ENCODE results near the gene HPF1.

HPF1 gene

GRCh38 chr4:169730564-169730963 lies 27.2 kb downstream of the HPF1 start:
- no peak for DNase-seq

- DNase-seq = no peak
Observed at GRCh38 chr4:169727616-169728015, 30.1 kb downstream of the HPF1 start.

- DNase-seq = no peak
Observed at GRCh38 chr4:169724260-169724659, 33.5 kb downstream of the HPF1 start.

DNA sequence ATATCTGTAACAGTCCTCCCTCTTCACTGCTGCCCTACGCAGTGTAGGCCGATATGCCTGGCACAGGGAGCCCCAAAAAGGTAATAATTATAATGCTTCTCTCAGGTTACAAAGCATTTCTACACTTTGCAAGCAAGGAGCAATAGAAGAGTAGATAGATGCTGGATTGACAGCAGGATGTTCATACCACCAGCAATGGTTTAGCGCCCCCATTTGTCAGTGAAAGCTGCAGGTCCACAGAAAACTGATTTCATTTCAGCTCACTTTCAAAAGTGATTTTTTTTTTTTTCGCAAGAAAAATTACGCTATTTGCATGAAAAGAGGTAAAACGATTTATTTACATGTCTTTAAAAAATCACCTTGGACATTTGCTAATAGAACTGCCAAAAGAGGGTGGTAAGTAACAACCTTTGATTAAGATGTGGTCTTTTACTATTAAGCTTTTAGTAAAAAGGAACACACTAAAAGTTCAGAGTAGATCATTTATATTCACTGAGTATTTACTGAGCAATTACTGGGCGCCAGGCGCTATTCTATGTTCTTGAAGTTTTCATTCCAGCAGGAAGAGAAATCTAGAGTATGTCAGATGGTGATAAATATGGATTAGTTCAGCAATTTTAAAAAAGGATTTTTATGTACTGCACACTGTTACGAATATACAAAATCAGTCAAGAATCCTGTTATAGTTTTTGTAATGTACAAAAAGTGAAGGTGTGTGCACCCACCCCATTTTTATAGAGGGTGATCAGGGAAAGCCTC lies 34.4 kb downstream of the HPF1 start:
- DNase-seq = no peak

DNA sequence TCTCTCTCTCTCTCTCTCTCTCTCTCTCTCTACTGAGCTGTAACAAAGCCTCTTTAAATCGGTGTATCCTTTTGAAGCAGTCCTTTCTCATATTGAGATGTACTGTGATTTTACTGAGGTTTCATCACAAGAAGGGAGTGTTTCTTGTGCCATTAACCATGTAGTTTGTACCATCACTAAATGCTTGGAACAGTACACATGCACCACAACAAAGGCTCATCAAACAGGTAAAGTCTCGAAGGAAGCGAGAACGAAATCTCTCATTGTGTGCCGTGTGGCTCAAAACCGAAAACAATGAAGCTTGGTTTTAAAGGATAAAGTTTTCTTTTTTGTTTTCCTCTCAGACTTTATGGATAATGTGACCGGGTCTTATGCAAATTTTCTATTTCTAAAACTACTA lies 37.2 kb downstream of the HPF1 start:
- no peak for DNase-seq

GRCh38 chr4:169716677-169717076 lies 41.1 kb downstream of the HPF1 start:
- no peak for DNase-seq

DNA sequence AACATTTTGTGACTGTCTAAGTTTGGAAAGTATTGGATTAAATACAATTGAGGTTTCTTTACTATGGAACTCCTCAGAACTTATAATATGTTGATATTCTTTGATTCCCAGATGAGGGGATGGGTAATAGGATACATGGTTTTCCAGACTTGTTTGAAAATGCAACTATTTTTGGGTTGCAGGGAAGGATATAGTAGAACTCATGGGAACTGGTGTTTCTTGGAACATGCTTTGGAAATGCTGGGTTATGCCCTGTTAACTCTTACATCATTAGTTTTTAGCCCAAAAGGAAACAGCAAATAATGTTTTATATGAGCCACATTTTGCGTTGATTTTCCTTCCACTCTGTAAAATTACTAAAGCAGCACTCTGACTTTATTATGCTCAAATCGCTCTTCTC lies 41.9 kb downstream of the HPF1 start:
- DNase-seq = no peak

DNA sequence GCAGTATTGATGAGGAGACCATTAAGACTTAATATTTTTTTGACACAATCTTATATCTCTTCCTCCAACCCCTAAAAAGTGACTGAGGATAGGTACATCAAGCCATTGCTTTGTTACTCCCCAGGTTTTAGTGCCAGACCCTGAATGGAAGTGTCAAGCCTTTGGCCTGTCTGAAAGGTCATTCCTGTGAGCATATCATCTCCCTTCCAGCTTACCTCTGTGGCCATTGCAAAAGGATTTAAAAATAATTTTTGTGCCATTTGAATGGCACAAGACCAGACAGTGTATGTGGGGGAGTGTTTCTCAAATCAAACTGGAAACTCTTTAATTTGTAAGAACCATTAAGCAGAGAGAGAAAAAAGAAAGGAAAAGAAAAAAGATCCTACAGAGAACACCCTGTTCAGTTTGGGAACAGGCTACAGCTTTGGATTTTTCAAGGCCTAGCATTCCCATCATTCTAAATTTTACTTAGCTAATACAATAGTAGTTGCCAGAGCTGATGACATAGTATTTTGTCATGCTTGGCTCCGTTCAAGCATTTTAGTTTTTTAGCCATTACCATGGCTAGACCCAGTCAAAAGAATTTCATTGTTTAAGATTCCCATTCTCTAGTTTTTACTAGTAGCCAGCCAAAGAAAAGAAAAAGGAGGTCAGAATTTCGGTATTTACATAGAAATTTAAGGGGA lies 49.6 kb downstream of the HPF1 start:
- no peak for DNase-seq

DNA sequence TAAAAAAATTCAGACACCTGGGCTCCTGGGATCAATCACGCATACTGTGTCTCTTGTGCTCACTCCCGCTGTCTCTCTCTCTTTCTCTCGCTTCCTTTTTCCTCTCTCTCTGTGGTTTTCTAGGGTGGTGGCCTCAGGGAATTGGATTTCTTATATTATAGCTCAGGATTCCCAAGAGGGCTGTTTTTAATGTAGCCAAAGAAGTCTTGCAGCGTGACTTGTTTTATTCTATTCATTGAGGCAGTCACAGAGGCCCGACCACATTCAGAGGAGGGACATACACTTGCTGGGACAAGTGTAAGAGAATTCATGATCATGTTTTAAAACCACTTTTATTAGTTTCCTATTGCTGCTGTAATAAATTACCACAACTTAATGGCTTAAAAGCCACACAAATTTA lies 59.4 kb downstream of the HPF1 start:
- no peak for DNase-seq

- no peak for DNase-seq
Observed at GRCh38 chr4:169690787-169691186, 67.0 kb downstream of the HPF1 start.

DNA sequence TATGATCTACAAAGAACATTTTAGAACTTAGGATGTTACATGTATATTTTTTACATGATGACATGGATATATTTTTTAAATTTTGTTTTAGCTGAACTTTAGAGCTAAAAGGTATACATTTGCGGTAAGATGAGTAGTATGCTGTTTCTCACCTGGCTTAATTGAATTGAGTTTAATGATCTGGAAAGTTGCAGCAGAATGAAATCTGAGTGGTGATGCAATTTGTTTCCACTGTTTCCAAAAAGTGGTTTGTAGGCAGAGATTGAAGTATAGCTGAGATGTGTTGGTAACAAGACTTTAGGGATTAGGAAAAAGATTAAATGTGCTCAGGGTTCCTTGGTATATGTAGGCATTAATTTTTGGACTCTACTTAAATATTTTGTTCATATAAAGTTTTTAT lies 68.1 kb downstream of the HPF1 start:
- DNase-seq = no peak

DNA sequence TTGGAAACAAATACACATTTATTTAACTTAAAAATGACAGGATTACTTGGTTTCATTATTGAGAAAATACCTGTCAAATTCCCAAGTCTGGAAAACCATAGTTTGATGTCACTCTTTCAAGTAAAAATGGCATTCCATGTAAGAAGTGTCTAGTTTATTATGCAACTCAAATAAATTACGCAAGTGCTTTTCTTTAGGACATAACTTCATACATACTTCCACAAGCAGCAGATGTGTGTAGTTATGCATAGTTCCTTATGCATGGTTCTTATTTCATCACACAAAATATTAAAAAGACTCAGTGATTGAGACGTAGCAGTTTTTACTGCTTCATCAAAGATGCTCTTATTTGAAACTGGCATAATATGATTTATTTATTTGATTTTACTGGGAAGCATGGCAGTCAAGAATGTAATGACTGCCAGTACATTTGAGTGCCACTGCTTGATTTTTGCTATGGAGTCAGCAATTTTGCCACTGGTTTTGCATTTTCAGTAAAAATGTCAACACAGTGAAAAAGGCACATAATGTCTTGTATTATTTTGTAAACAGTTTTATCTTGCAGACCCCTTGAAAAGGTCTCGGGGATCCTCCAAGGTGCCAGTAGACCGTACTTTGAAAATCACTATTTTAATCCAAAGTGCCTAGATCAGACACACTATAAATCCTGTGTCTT lies 75.2 kb downstream of the HPF1 start:
- DNase-seq = no peak
